ENCODE measurements around the gene CTNNB1.

The CTNNB1 gene

DNA sequence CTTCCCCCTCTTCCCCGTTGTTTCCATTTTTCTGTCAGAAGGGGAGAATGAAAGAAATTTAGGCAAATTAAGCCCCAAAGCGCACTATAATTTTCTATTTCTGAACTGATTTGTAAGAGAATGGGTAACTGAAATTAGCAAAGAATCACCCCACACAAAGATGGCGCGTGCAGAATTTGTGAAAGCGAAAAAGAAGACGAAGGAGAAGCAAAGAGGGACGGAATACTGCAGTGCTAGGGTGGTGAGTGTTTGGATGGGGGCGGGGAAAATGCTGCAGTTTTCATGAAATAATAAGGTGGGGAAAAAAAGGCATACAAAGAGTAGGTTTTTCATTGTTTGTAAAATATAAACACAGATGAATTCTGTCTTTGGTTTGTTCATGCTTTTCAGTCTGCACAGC lies 4.6 kb upstream of the CTNNB1 start:
- TF ChIP-seq POLR2A (IDR thresholded peaks at IDR 0.05; ENCODE audit: extremely low read depth, insufficient read length) (no peak), MYC (IDR thresholded peaks at IDR 0.05; ENCODE audit: low read depth, low read length) (no peak), CTCF (IDR thresholded peaks at IDR 0.05; ENCODE audit: low read depth, low read length) (no peak)
- TF ChIP-seq, protein P1, sequence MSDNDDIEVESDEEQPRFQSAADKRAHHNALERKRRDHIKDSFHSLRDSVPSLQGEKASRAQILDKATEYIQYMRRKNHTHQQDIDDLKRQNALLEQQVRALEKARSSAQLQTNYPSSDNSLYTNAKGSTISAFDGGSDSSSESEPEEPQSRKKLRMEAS (IDR thresholded peaks at IDR 0.05; ENCODE audit: low read depth, low read length): no peak
- no peak for DNase-seq (ENCODE audit: low read depth)
- H3K4me3 ChIP-seq (ENCODE audit: low read depth, low read length): no peak overlapping the region

DNA sequence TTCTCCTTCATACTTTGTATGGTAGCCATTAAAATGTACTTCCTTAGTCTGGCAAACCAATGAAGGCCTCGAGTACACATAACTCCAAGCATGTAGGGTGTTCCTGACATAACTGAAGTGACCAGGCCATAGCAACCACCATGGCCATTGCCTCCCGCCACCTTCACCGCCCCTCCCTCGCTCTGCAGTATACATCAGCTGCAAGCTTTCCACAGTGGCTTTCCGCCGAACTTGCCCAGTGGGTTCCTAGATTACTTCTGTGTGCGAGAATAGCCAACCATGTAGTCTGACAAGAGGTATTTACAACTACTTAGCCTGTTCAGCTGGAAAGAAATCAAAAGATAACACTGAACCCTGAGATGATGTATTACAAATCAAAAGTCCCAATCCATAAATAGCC lies 3.4 kb upstream of the CTNNB1 start:
- TF ChIP-seq CTCF (IDR thresholded peaks at IDR 0.05; ENCODE audit: low read depth, low read length) (no peak), MYC (IDR thresholded peaks at IDR 0.05; ENCODE audit: low read depth, low read length) (no peak)
- TF ChIP-seq, protein P1 (IDR thresholded peaks at IDR 0.05; ENCODE audit: low read depth, low read length): no peak
- H3K4me3 ChIP-seq (ENCODE audit: low read depth, low read length): no peak overlapping the region
- DNase-seq (ENCODE audit: low read depth): no peak

DNA sequence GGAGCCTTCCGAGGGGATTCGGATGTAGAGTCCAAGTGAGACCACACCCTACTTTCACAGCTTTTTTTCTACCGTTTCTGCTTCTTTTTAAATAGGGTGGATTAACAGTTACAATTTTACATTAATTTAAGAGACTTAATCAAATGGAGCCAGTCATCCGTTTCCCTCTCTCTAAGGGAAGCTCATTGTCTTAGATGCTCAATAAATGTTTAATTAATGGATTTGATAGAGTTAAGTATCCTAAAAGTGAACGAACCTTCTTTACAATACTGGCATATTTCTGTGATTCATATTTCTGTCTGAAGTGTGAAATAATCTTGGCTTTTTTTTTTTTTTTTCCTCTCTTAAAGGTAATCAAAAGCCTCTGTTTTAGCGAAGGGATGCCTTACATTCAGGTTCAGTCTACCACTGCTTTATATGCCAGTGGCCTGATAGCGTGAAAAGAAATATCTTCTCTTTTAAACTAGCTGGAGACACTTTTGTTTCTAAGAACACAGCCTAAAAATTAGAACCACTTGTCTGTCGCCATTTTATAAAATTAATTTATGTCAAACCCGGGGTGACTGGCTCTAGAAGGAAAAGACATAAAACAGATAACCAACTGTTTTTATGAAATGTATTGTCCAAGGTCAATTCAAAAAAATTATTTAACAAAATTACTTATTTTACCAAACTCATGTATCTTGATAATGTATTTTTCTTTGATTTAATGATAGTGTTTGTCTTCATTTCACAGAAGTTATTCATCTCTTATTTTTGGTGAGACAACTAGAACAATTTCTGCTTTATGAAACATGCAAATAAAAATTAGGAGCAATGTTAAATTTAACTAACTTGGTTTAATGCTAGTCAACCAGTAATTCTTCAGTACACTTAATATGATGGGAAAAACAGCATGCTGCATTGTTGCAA lies 2.5 kb upstream of the CTNNB1 start:
- DNase-seq (ENCODE audit: low read depth): no peak
- TF ChIP-seq, protein P1 (IDR thresholded peaks at IDR 0.05; ENCODE audit: low read depth, low read length): no peak
- TF ChIP-seq MYC (IDR thresholded peaks at IDR 0.05; ENCODE audit: low read depth, low read length) (no peak), CTCF (IDR thresholded peaks at IDR 0.05; ENCODE audit: low read depth, low read length) (no peak), POLR2A (IDR thresholded peaks at IDR 0.05; ENCODE audit: extremely low read depth, insufficient read length) (no peak)
- no peak overlapping the region for H3K4me3 ChIP-seq (ENCODE audit: low read depth, low read length)

- H3K4me3 ChIP-seq (ENCODE audit: low read depth, low read length): peak overlapping the region; percentile 62
- TF ChIP-seq, protein P1 (IDR thresholded peaks at IDR 0.05; ENCODE audit: low read depth, low read length): no peak
- no peak for TF ChIP-seq MYC (IDR thresholded peaks at IDR 0.05; ENCODE audit: low read depth, low read length)
- no peak for TF ChIP-seq CTCF (IDR thresholded peaks at IDR 0.05; ENCODE audit: low read depth, low read length)
- no peak for TF ChIP-seq POLR2A (IDR thresholded peaks at IDR 0.05; ENCODE audit: extremely low read depth, insufficient read length)
- peak; percentile 6 for DNase-seq (ENCODE audit: low read depth)
These were observed 1.3 kb upstream of the CTNNB1 start for GRCh38 chr3:41198046-41198445.

DNA sequence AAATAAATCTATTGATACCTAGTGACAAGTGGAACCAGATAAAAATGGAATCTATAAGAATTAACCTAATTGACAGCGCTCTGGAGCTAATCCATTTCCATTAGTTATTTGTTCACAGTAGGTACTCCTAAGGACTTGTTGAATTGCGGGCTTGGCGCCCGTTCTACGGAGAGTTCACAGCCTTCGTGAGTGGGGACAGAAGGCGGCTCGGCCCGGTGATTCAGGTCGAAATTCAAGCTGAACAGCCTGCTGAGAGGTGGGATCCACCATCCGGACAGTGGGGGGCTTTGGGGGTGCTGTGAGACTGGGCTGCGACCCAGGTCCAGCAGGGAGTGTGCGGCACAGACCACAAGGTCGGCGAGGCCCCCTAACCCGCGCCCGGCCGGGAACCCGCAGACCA lies 779 bp upstream of the CTNNB1 start:
- peak overlapping the region; percentile 62 for H3K4me3 ChIP-seq (ENCODE audit: low read depth, low read length)
- TF ChIP-seq MYC (IDR thresholded peaks at IDR 0.05; ENCODE audit: low read depth, low read length) (no peak), CTCF (IDR thresholded peaks at IDR 0.05; ENCODE audit: low read depth, low read length) (no peak), POLR2A (IDR thresholded peaks at IDR 0.05; ENCODE audit: extremely low read depth, insufficient read length) (no peak)
- TF ChIP-seq, protein P1 (IDR thresholded peaks at IDR 0.05; ENCODE audit: low read depth, low read length): no peak
- peak; percentile 59 for DNase-seq (ENCODE audit: low read depth)
